ENCODE measurements around the gene ZFYVE9.

DNA sequence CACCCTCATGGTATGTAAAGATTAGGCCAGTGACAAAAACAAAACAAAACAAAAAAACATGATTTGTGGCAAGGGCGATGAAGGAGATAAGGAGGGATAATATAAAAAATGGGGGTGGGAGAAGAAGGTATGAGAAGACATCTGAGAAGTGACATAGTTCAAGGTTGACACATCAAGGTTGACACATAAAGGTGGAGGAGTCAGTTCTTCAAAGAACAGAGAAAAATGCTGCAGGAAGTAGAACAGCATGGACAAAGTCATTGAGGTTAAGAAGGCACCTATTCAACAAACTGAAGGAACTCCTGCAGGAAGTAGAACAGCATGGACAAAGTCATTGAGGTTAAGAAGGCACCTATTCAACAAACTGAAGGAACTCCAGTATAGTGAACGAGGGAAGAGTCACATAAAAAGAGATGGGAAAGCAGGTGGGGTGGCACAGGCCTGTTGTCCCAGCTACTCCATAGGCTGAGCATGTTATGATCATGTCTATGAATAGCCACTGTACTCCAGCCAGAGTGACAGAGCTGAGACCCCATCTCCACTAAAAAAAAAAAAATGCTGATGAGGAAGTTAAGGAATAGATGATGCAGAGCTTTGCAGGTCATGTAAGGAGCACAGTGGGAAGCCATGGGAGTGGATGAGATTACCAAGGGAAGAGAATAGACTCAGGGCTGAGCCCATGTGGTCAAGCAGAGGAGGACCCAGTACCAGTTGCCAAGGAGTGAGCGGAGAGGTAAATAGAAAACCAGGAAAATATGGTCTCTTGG, 101.5 kb downstream of the ZFYVE9 start:
- TF ChIP-seq CTCF (IDR thresholded peaks at IDR 0.05 in 4 of 5, conservative IDR thresholded peaks at IDR 0.05 in 1 of 5) (no peak), POLR2A (IDR thresholded peaks at IDR 0.05) (no peak)

Data from gastrocnemius medialis (tissue), 4 donors.